ENCODE results near the gene NR4A2.

DNA sequence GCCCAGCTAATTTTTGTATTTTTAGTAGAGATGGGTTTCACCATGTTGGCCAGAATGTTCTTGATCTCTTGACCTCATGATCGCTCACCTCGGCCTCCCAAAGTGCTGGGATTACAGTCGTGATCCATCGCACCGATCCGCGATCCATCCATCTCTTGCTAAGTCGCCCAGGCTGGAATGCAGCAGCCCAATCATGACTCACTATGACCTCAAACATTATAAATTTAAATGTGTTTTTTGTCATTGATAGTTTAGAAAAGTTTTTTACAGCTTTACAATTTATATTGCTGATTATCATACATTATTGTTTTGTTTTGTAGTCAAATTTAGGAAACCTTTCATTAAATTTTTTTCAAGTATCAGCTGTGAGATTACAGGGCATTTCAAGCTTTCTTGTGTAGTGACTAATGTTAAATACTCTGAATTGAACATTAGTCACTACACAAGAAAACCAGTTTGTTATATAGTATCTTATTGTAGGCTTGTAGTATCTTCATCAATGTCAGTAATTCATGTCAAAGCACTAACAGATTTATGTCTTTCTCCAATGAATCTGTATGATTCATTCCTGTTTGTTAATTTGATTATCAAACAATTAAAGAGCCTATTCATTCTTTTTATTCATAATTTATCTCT is 37.5 kb downstream of the NR4A2 start:
- TF ChIP-seq, protein P1, sequence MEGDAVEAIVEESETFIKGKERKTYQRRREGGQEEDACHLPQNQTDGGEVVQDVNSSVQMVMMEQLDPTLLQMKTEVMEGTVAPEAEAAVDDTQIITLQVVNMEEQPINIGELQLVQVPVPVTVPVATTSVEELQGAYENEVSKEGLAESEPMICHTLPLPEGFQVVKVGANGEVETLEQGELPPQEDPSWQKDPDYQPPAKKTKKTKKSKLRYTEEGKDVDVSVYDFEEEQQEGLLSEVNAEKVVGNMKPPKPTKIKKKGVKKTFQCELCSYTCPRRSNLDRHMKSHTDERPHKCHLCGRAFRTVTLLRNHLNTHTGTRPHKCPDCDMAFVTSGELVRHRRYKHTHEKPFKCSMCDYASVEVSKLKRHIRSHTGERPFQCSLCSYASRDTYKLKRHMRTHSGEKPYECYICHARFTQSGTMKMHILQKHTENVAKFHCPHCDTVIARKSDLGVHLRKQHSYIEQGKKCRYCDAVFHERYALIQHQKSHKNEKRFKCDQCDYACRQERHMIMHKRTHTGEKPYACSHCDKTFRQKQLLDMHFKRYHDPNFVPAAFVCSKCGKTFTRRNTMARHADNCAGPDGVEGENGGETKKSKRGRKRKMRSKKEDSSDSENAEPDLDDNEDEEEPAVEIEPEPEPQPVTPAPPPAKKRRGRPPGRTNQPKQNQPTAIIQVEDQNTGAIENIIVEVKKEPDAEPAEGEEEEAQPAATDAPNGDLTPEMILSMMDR (IDR thresholded peaks at IDR 0.05; ENCODE audit: poor library complexity) = no peak
- TF ChIP-seq EZH2 (IDR thresholded peaks at IDR 0.05; ENCODE audit: borderline replicate concordance) = no peak

Measured in hepatocyte (in vitro differentiated cells).